ENCODE data around the gene HNRNPR. TPM values are rescaled to one million over a fixed set of nuclear protein-coding genes. Genes with fewer than 3 reads are reported as not detected.

HNRNPR gene
- total RNA-seq = 86.5 and 111 TPM in 2 replicates

GRCh38 chr1:23344111-23344986 lies at the start of gene HNRNPR:
Gene HNRNPR, minus strand, starts transcription at chr1:23344284. Its CDS starts 3,276 bp downstream, at chr1:23341008.

GRCh38 chr1:23369335-23370013 lies 25.4 kb upstream of the HNRNPR start, which contains the start of gene ZNF436:
Gene ZNF436, minus strand, starts transcription at chr1:23369836. Its CDS starts 1,831 bp downstream, at chr1:23368005.

Other genes starting within 250 kb of the HNRNPR start
- 32.5 and 69.3 TPM in 2 replicates for gene LUZP1, start 175.4 kb downstream of the HNRNPR start, total RNA-seq
- under 0.01 and 0.07 TPM in 2 replicates for gene HTR1D, start 126.8 kb downstream of the HNRNPR start, total RNA-seq
- gene ZNF436, start 25.6 kb upstream of the HNRNPR start, total RNA-seq = 25.6 and 62.0 TPM in 2 replicates
- gene TCEA3, start 80.5 kb upstream of the HNRNPR start, total RNA-seq = 2.1 and 19.4 TPM in 2 replicates
- gene ASAP3, start 139.9 kb upstream of the HNRNPR start, total RNA-seq = 2.7 and 10.5 TPM in 2 replicates
- under 0.01 and 0.36 TPM in 2 replicates for gene E2F2, start 186.9 kb upstream of the HNRNPR start, total RNA-seq
- gene ID3, start 215.2 kb upstream of the HNRNPR start, total RNA-seq = 20.5 and 38.9 TPM in 2 replicates